IMR-90 (cell line): ENCODE results near the gene THOC6. TPM values are rescaled to one million over a fixed set of nuclear protein-coding genes. Genes with fewer than 3 reads are reported as not detected.

Experiments used
- ATAC-seq: fragments of 200-7000 bp; cut with Tn5 transposase; 2 replicates; pipeline ENCODE4 v1.9.1; 2020; ENCODE audit warnings: low read depth, mild to moderate bottlenecking, moderate library complexity
- BruUV-seq: library from RNA; stranded (reverse); fragments of 400-500 nt; replicated peaks from 2 replicates; lab custom pipeline; 2021; lab: Mats Ljungman, UMichigan
- CTCF ChIA-PET: fragments of 300-600 bp; formaldehyde crosslinking; extraction: SDS; loops from one replicate; lab custom pipeline; 2021; ENCODE audit warnings: antibody characterized with exemption; lab: Yijun Ruan, JAX
- POLR2A ChIA-PET: fragments of 300-600 bp; sonication (Branson Sonifier 250); formaldehyde crosslinking; loops from one replicate; lab custom pipeline; 2022; ENCODE audit warnings: antibody characterized with exemption; ENCODE audit not compliant: unreplicated experiment; lab: Charles Lee
- DNase-seq: peaks from one replicate; pipeline ENCODE4 v3.0.0; 2013
- H2AFZ ChIP-seq: replicated peaks from 2 replicates; pipeline ENCODE3; 2013; ENCODE audit warnings: low read length, mild to moderate bottlenecking; ENCODE audit not compliant: poor library complexity
- H2AK5ac ChIP-seq: 2 replicates; pipeline ENCODE4 v1.6.1; 2013; ENCODE audit warnings: low read depth, low read length, inconsistent platforms
- H2AK9ac ChIP-seq: replicated peaks from 2 replicates; pipeline ENCODE3; 2013; ENCODE audit warnings: mild to moderate bottlenecking, low read depth, low read length, moderate library complexity; ENCODE audit not compliant: poor library complexity
- H2BK120ac ChIP-seq: 2 replicates; pipeline ENCODE4 v1.6.1; 2013; ENCODE audit warnings: low read depth, low read length, inconsistent platforms
- H2BK15ac ChIP-seq: 3 replicates; pipeline ENCODE4 v1.6.1; 2013; ENCODE audit warnings: low read depth, low read length, inconsistent platforms
- H2BK20ac ChIP-seq: 2 replicates; pipeline ENCODE4 v1.6.1; 2013; ENCODE audit warnings: low read depth, mild to moderate bottlenecking, inconsistent platforms, low read length, moderate library complexity
- H2BK5ac ChIP-seq: 2 replicates; pipeline ENCODE4 v1.6.1; 2013; ENCODE audit warnings: mild to moderate bottlenecking, low read depth, low read length, inconsistent platforms; ENCODE audit not compliant: poor library complexity, severe bottlenecking
- H3K14ac ChIP-seq: replicated peaks from 2 replicates; pipeline ENCODE4 v1.6.1; 2013; ENCODE audit warnings: low read depth, low read length, inconsistent platforms
- H3K18ac ChIP-seq: 2 replicates; pipeline ENCODE4 v1.6.1; 2013; ENCODE audit warnings: low read depth, low read length, control low read depth
- H3K23ac ChIP-seq: 2 replicates; pipeline ENCODE4 v1.6.1; 2013; ENCODE audit warnings: low read depth, low read length, inconsistent platforms
- H3K27ac ChIP-seq: 2 replicates; pipeline ENCODE4 v1.5.1; 2013; ENCODE audit warnings: mild to moderate bottlenecking, control low read depth, low read length; ENCODE audit not compliant: insufficient read depth
- H3K27me3 ChIP-seq: 2 replicates; pipeline ENCODE4 v1.6.1; 2013; ENCODE audit warnings: low read length; ENCODE audit not compliant: control insufficient read depth, insufficient read depth
- H3K36me3 ChIP-seq: 2 replicates; pipeline ENCODE4 v1.6.1; 2013; ENCODE audit warnings: low read length, mixed read lengths; ENCODE audit not compliant: control insufficient read depth, insufficient read depth
- H3K4ac ChIP-seq: 2 replicates; pipeline ENCODE4 v1.6.1; 2013; ENCODE audit warnings: low read depth, low read length, inconsistent platforms
- H3K4me1 ChIP-seq: 2 replicates; pipeline ENCODE4 v1.6.1; 2013; ENCODE audit warnings: low read length, mixed read lengths; ENCODE audit not compliant: control insufficient read depth, insufficient read depth
- H3K4me2 ChIP-seq: 2 replicates; pipeline ENCODE4 v1.6.1; 2013; ENCODE audit warnings: low read depth, mild to moderate bottlenecking, control low read depth, low read length, moderate library complexity
- H3K4me3 ChIP-seq: 2 replicates; pipeline ENCODE4 v1.5.1; 2013; ENCODE audit warnings: low read depth, mild to moderate bottlenecking, control low read depth, low read length, moderate library complexity; ENCODE audit not compliant: insufficient read depth
- H3K56ac ChIP-seq: 2 replicates; pipeline ENCODE4 v1.6.1; 2013; ENCODE audit warnings: low read length, inconsistent platforms; ENCODE audit not compliant: insufficient read depth; ENCODE audit errors: extremely low read depth
- H3K79me1 ChIP-seq, 2 experiments: 2 replicates each; pipeline ENCODE4 v1.6.1; 2013; ENCODE audit warnings: low read length in 2 of 2, inconsistent platforms in 1 of 2, low read depth in 1 of 2
- H3K9ac ChIP-seq: 2 replicates; pipeline ENCODE4 v1.6.1; 2013; ENCODE audit warnings: low read depth, low read length, control low read depth
- H3K9me1 ChIP-seq: 2 replicates; pipeline ENCODE4 v1.6.1; 2013; ENCODE audit warnings: low read length, inconsistent platforms; ENCODE audit not compliant: insufficient read depth
- H3K9me3 ChIP-seq: 2 replicates; pipeline ENCODE4 v1.6.1; 2013; ENCODE audit warnings: low read length; ENCODE audit not compliant: control insufficient read depth, insufficient read depth
- H4K20me1 ChIP-seq: 2 replicates; pipeline ENCODE4 v1.6.1; 2013; ENCODE audit warnings: low read length, inconsistent platforms; ENCODE audit not compliant: insufficient read depth
- H4K5ac ChIP-seq: 2 replicates; pipeline ENCODE4 v1.6.1; 2013; ENCODE audit warnings: mild to moderate bottlenecking, low read depth, low read length, control low read depth
- H4K8ac ChIP-seq, 2 experiments: 2 replicates each; pipeline ENCODE4 v1.6.1; 2013; ENCODE audit warnings: low read depth in 2 of 2, low read length in 2 of 2, control low read depth in 1 of 2, inconsistent platforms in 1 of 2
- H4K91ac ChIP-seq: 2 replicates; pipeline ENCODE4 v1.6.1; 2013; ENCODE audit warnings: low read depth, low read length, inconsistent platforms; ENCODE audit not compliant: insufficient read depth
- BHLHE40 ChIP-seq: fragments of 150-350 bp; IDR thresholded peaks from 2 replicates; pipeline ENCODE4 v1.6.1; 2016; ENCODE audit warnings: mild to moderate bottlenecking, low read depth, low read length
- CEBPB ChIP-seq: IDR thresholded peaks from 2 replicates; pipeline ENCODE4 v1.6.1; 2012; ENCODE audit warnings: low read depth, low read length, improper control_type of control experiment
- CHD1 ChIP-seq: IDR thresholded peaks from 2 replicates; pipeline ENCODE4 v1.6.1; 2012; ENCODE audit warnings: low read depth, low read length, improper control_type of control experiment
- CTCF ChIP-seq: conservative IDR thresholded peaks from 2 replicates; pipeline ENCODE4 v1.5.1; 2012; ENCODE audit warnings: mild to moderate bottlenecking, low read depth, low read length, improper control_type of control experiment
- ELK1 ChIP-seq: fragments of 150-350 bp; IDR thresholded peaks from 2 replicates; pipeline ENCODE4 v1.6.1; 2016; ENCODE audit warnings: low read depth, mild to moderate bottlenecking, low read length, moderate library complexity, borderline replicate concordance
- FOS ChIP-seq: fragments of 150-350 bp; IDR thresholded peaks from 2 replicates; pipeline ENCODE4 v1.6.1; 2016; ENCODE audit warnings: low read depth, low read length
- MAFK ChIP-seq: IDR thresholded peaks from 2 replicates; pipeline ENCODE4 v1.6.1; 2012; ENCODE audit warnings: low read depth, low read length, improper control_type of control experiment
- MXI1 ChIP-seq: IDR thresholded peaks from 2 replicates; pipeline ENCODE4 v1.6.1; 2012; ENCODE audit warnings: low read depth, mild to moderate bottlenecking, low read length, moderate library complexity, borderline replicate concordance
- NFE2L2 ChIP-seq: fragments of 150-350 bp; IDR thresholded peaks from 2 replicates; pipeline ENCODE4 v1.6.1; 2016; ENCODE audit warnings: low read depth, mild to moderate bottlenecking, low read length
- POLR2A ChIP-seq: IDR thresholded peaks from 2 replicates; pipeline ENCODE4 v1.6.1; 2012; ENCODE audit warnings: mild to moderate bottlenecking, low read depth, low read length
- RAD21 ChIP-seq: IDR thresholded peaks from 2 replicates; pipeline ENCODE4 v1.6.1; 2012; ENCODE audit warnings: low read length, improper control_type of control experiment
- RCOR1 ChIP-seq: IDR thresholded peaks from 2 replicates; pipeline ENCODE4 v1.6.1; 2012; ENCODE audit warnings: mild to moderate bottlenecking, low read length, improper control_type of control experiment; ENCODE audit not compliant: insufficient replicate concordance
- SMC3 ChIP-seq: fragments of 150-350 bp; IDR thresholded peaks from 2 replicates; pipeline ENCODE4 v1.6.1; 2016; ENCODE audit warnings: low read depth, mild to moderate bottlenecking, antibody characterized with exemption, low read length, moderate library complexity
- WGBS, 2 experiments: methylation state at CpG; one replicate each; pipeline versions ENCODE4 v1.1.5 to v1.1.7; 2013; ENCODE audit warnings: missing lambda C conversion rate in 2 of 2; ENCODE audit not compliant: insufficient read length in 1 of 2; ENCODE audit errors: extremely low coverage in 2 of 2; 5-methylcytosine and 5-hydroxymethylcytosine counted together
- dilution Hi-C: fragments of 300-500 bp; cut with HindIII; formaldehyde crosslinking; loops from one replicate; pipeline ENCODE4 v1.14.3; 2018; ENCODE audit warnings: low sequenced_read_pairs; ENCODE audit not compliant: unreplicated experiment
- in situ Hi-C: fragments of 300-500 bp; cut with MboI; formaldehyde crosslinking; loops from 3 replicates; pipeline ENCODE4 v1.14.3; 2019; ENCODE audit warnings: low sequenced_read_pairs, inconsistent platforms, mixed read lengths
- intact Hi-C: fragments of 100-400 bp; cut with micrococcal nuclease; formaldehyde crosslinking; loops from 2 replicates; pipeline ENCODE4 v1.10.0; 2022
- polyA plus RNA-seq, 3 experiments: library from polyadenylated mRNA; depleted of rRNA; stranded (reverse); fragments of >200 nt; gene quantifications; 2 replicates each; pipeline ENCODE4 v1.2.3, GENCODE V29; 2012; ENCODE audit warnings: low replicate concordance in 1 of 3
- total RNA-seq: library from RNA; depleted of rRNA; stranded (reverse); fragments of >200 nt; gene quantifications from 2 replicates; pipeline ENCODE4 v1.2.3, GENCODE V29; 2012
- TF ChIP-seq, protein P1 (sequence below): fragments of 150-350 bp; IDR thresholded peaks from 2 replicates; pipeline ENCODE4 v1.6.1; 2017; ENCODE audit warnings: mild to moderate bottlenecking, antibody characterized with exemption, low read length, low read depth

THOC6 gene
- total and polyA plus RNA-seq, 2 of the 4 experiments (the other 2 are of a cell fraction) = 16.8 to 23.1 TPM

DNA sequence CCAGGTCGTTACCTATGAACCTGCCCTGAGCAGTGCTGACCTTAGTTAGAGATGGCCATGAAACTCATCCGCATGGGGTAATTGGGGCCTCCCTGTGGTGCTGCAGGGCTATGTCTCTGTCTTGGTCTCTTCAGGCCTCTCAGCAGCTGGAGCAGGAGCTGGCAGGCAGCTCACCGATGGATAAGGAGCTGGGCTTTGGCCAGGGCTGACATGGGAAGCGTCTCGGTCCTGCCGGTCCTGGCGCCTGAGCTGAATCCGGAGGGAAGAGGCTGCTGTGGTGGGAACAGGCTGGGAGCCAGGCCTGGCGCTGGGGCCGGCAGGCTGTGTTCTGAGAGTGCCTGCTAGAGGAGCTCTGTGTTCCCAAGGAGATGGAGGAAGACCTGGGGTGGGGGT is 51.7 kb downstream of the THOC6 start:
- Histone ChIP-seq H2BK15ac (no peak overlapping the region), H3K36me3 (no peaks in the 10 kb centered on the region), H2AK5ac (no peak overlapping the region), H2BK120ac (no peak overlapping the region), H3K9me3 (no peaks in the 10 kb centered on the region), H3K56ac (no peak overlapping the region), H3K4ac (no peak overlapping the region), H3K4me1 (no peaks in the 10 kb centered on the region), H4K5ac (no peak overlapping the region), H2AFZ (no peak overlapping the region), H3K23ac (no peak overlapping the region), H3K27me3 (peaks cover 53% of the 10 kb centered on the region), H3K9me1 (peaks cover 6% of the 10 kb centered on the region; the same call in 1 of the 2 replicates), H4K8ac (no peak overlapping the region), H3K79me1 (no peaks in the 10 kb centered on the region), H3K4me2 (no peak overlapping the region), H3K18ac (no peak overlapping the region), H2BK20ac (no peak overlapping the region), H4K91ac (no peak overlapping the region), H2AK9ac (no peak overlapping the region), H3K9ac (no peak overlapping the region), H3K27ac (no peak overlapping the region), H2BK5ac (no peak overlapping the region), H3K14ac (no peak overlapping the region), H4K20me1 (no peaks in the 10 kb centered on the region), H3K4me3 (no peak overlapping the region)
- in situ Hi-C loops (no loop called here), intact Hi-C loops (no loop called here), dilution Hi-C loops (no loop called here)
- POLR2A ChIA-PET = no interaction called here
- CTCF ChIA-PET = interaction anchor here (1.1 kb wide), 1 partner anchor 17 kb away, joined by 4 read pairs; no protein-coding TSS in a partner anchor
- WGBS, 2 experiments = 11% methylated on average over 3 of the region's 10 CpGs; no CpG with 5 or more reads in 1 of the 2 experiments
- BruUV-seq = no TSS peak
- DNase-seq = no peak
- no peak for ATAC-seq
- no peak for TF ChIP-seq CTCF
- TF ChIP-seq CHD1 = no peak
- no peak for TF ChIP-seq MXI1
- no peak for TF ChIP-seq POLR2A
- no peak for TF ChIP-seq FOS
- no peak for TF ChIP-seq NFE2L2
- TF ChIP-seq, protein P1, sequence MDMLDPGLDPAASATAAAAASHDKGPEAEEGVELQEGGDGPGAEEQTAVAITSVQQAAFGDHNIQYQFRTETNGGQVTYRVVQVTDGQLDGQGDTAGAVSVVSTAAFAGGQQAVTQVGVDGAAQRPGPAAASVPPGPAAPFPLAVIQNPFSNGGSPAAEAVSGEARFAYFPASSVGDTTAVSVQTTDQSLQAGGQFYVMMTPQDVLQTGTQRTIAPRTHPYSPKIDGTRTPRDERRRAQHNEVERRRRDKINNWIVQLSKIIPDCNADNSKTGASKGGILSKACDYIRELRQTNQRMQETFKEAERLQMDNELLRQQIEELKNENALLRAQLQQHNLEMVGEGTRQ = no peak
- TF ChIP-seq MAFK = no peak
- TF ChIP-seq RAD21 = no peak
- no peak for TF ChIP-seq ELK1
- TF ChIP-seq CEBPB = no peak
- TF ChIP-seq SMC3 = no peak
- TF ChIP-seq RCOR1 = no peak
- TF ChIP-seq BHLHE40 = no peak
